Fibroblast of upper back skin (primary cell): ENCODE data around the gene KRT32.
"Not testable (repeated sequence)": the region's sequence is repeated elsewhere in the genome, so short reads cannot be mapped to it uniquely, and the experiment has no call there.

Experiments used
- DNase-seq: peaks from one replicate; pipeline ENCODE4 v3.0.0-alpha.2; 2013

KRT32 gene

GRCh38 chr17:41462705-41463104 is 4.5 kb downstream of the KRT32 start:
- no peak for DNase-seq

DNA sequence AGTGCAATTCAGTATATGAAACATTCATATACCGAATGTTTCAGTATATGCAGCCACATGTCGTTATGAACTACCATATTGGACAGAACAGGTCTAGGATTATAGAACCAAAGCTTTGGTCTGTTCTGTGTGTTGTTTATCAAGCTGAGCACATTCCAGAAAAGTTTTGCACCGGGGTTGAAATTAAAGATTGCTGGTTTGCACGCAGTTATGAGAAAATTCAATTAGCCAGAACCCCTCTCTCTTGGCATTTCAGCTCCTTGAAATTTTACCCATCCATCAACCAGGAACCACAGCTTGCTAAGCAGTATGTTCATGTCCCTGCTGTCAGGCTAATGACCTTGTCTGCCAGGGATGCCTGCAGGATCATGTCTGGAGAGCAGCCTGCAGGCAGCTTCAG is 9.5 kb downstream of the KRT32 start:
- DNase-seq = no peak

- DNase-seq = peak; percentile 11
Observed at GRCh38 chr17:41456204-41456603, 11.0 kb downstream of the KRT32 start.

GRCh38 chr17:41455236-41455635 is 11.9 kb downstream of the KRT32 start:
- no peak for DNase-seq

DNA sequence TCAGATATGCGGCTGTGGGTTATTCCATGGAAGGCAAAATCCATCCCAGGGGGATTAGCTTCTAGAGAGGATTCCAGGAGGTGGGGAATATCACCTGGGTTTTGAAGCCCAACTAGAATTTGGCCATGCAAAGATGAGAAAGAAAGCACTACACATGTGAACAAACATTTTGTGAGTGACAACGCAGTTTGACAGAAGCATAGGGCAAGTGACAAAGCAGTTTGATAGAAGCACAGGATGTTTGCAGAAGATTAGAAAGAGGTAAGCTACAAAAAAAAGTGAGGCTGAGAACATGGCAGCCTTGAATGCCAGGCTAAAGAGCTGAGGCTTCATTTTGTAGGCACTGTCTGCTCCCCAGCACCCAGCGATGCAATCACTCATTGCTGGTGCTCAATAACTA is 14.1 kb downstream of the KRT32 start:
- no peak for DNase-seq

DNA sequence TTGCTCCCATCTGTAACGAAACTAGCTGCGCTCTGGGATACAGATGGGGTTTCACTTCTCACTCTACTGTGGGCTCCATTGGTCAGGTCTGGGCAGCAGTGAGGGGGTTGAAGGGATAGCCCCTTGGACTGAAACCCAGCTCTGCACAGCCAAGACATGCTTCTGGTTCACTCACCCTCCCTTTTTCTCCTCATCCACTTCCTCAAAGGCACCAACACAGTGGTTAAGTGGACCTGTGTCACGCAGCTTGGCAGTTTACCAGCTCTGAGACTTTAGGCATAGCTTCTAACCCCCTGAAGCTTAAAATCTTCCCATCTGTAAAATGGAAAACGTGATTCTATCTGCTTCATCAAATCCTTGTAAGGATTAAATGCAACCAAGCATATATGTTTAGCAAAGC is 14.9 kb downstream of the KRT32 start:
- no peak for DNase-seq

GRCh38 chr17:41451154-41451728 is 15.9 kb downstream of the KRT32 start:
- DNase-seq = peak; percentile 68

DNA sequence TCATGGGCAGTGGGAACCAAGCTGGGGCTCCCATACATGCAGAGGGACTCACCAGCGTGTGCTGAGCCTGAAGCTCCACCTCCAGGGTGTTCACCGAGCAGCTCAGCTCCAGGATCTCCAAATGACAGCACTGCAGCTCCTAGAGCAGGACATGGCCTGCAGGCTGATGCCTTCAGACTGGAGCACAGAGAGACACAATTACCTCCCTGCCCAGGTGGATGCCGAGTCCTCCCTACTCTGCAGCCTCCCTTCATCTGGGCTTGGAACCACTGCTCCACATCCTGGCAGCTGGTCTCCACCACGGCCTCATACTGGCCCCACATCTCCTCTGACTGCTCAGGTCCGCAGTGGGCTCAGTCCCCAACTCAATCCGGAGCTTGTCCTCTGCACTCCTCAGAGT is 18.2 kb downstream of the KRT32 start:
- no peak for DNase-seq

- no peak for DNase-seq
Observed at GRCh38 chr17:41448506-41448905, 18.7 kb downstream of the KRT32 start.

GRCh38 chr17:41446806-41447205 is 20.4 kb downstream of the KRT32 start:
- peak; percentile 61 for DNase-seq

- DNase-seq = no peak
Observed at GRCh38 chr17:41444640-41445039, 22.5 kb downstream of the KRT32 start.

GRCh38 chr17:41444186-41444585 is 23.0 kb downstream of the KRT32 start:
- peak; percentile 11 for DNase-seq

- peak; percentile 58 for DNase-seq
Observed at GRCh38 chr17:41442739-41443138, 24.4 kb downstream of the KRT32 start.

GRCh38 chr17:41440531-41441033 is 26.6 kb downstream of the KRT32 start, which contains the start of gene KRT38:
Gene KRT38 (minus strand): TSS chr17:41440983. CDS start chr17:41440921, 62 bp downstream.
- DNase-seq = no peak

DNA sequence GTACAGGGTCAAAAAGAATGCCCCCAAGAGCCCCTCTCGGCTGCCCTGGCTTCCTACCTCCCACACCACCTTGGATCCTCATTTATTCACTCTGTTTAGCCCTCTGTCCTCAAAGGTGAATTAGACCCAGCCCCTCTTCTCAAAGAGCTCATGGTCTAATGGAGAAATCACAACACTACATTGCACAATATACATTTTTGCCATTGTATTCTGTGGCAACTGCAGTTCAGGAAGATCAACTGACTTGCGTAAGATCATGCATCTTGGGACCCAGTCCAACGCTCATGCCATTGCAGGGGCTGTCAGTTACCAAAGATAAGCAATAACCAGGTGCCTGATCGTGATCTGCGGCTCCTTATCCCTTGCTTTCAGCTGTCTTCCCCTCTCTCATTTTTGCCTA is 27.8 kb downstream of the KRT32 start:
- DNase-seq = no peak

GRCh38 chr17:41437769-41438168 is 29.4 kb downstream of the KRT32 start:
- DNase-seq = no peak

- no peak for DNase-seq
Observed at GRCh38 chr17:41437254-41437653, 29.9 kb downstream of the KRT32 start.

DNA sequence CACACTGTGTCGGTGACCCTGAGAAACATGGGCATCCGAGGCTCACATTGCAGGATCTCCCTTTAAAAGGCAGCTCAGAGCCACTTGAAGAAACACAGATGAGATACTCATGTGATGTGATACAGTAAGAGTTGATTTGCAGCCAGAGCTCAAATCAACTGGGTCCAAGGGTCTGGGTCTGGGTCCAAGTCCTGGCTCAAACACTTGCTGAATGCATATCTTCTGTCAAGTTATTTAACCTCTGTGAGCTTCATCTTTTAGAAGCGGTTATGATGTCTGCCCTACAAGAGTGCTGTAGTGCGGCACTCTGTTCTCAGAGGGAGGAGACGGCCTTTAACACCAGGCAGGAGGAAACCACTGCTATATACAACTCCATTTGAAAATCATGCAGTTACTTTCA is 32.8 kb downstream of the KRT32 start:
- no peak for DNase-seq

GRCh38 chr17:41434005-41434404 is 33.2 kb downstream of the KRT32 start:
- DNase-seq = no peak

DNA sequence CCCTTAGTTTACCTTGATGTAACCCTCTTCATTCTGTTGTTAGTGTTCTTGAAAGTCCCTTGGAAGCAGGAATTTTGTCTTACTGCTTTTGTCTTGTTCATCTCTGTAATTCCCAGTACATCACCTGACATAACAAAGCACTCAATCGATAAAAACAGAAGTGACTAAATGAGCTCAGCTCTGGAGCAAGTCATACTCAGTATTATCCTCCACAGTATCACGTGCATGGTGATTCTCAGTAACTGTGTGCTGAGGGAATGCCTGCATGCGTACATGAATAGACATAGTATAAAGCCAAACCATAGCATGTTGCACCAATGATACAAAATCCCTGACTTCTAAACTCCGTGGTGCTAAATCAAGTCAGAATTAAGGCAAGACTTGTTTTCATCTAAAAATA is 33.6 kb downstream of the KRT32 start:
- no peak for DNase-seq

- DNase-seq = not testable (repeated sequence)
Observed at GRCh38 chr17:41430376-41430775, 36.8 kb downstream of the KRT32 start.

GRCh38 chr17:41429667-41430066 is 37.5 kb downstream of the KRT32 start:
- DNase-seq = no peak

DNA sequence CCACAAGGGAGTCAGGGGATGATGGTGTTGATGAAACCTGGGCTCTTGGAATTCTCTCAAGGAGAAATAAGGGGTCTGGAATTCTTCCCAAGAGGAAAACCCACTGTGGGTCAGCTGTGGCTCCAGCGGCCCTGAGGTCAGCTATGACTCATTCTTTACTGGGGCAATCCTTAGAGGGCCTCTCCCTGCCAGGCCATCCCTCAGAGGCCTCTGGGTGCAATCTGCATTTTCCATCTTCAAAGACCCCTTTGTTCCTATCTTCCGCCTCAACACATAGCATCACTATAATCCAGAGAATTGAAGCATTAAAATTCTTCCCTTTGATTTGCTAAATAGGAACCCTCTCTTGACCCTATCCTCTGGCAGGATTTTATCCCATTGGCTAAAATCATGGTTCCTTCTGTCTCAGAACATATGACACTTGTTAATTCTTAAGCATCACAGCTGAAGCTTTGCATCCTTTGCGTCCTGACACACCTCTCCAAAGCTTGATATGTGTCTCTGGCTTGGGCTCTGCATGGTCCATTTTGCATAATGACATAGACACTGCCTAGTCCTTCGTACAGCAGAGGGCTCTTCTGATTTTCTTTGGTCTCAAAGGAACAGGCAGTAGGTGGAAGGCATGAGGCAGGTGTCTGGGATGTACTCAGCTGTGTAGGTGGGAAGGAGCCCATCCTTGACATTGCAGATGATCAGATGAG is 38.4 kb downstream of the KRT32 start:
- DNase-seq = peak; percentile 50

DNA sequence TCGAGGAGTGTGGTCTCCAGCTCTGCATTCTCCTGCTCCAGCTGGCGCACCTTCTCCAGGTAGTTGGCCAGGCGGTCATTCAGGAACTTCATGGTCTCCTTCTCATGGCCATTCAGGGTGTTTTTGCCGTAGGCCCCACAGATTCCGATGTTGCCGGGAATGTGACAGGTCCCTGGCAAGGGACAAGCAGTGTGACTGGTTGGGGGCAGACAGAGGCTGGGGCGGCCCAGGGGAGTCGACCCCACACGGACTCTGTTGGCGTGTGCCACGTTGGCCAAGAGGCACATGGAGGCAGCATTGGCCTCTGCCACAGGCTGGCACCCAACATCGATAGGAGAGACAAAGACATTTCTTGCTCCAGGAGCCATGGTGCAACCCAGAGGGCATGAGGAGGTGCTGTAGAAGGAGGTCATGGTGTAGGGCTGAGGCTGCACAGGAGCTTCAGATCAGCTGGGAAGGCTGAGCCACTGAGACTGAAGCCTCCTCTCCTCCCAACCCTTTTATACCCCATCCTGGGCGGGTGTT is 43.0 kb downstream of the KRT32 start, which contains the start of gene KRT37:
TSS of gene KRT37 (minus strand) at position 475 of the 525 bp plus-strand sequence. CDS start at position 413, 62 bp downstream.
- no peak for DNase-seq
